GM21367 (cell line): ENCODE results near the gene ZMYM3.
A peak's percentile ranks its signal among the peaks of the same experiment; 100 is the strongest.
"Not testable (repeated sequence)": the region's sequence is repeated elsewhere in the genome, so short reads cannot be mapped to it uniquely, and the experiment has no call there.

Experiments used
- ATAC-seq: cut with Tn5 transposase; IDR thresholded peaks from one replicate; pipeline ENCODE4 v1.9.1; 2021; ENCODE audit not compliant: unreplicated experiment

Gene ZMYM3

GRCh38 chrX:71254092-71254963 lies at the start of gene ZMYM3:
ZMYM3 (minus strand) TSS chrX:71254140; CDS start chrX:71253255, 885 bp downstream.
- peak; percentile 63 for ATAC-seq

- no peak for ATAC-seq
Measured at GRCh38 chrX:71302461-71303213, 48.7 kb upstream of the ZMYM3 start.

GRCh38 chrX:71301195-71301924 lies 47.4 kb upstream of the ZMYM3 start, which contains the start of gene ITGB1BP2:
ITGB1BP2 (plus strand) TSS chrX:71301750; CDS start chrX:71301807, 57 bp downstream.
- ATAC-seq, result no peak

DNA sequence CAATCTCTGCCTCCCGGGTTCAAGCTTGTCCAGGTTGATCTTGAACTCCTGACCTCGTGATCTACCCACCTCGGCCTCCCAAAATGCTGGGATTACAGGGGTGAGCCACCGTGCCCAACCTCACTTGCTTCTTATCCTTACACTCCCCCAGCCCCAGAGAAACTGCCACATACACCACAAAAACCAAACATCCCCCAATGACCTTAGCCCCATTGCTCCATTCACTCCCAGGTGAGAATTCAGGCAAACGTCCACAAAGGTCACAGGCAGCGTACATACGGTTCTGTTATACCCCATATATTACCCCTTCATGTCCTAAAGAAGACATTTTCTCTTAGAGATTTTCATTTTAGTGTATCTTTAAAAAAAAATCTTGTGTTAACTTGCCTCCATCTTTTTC lies 46.6 kb upstream of the ZMYM3 start:
- ATAC-seq, result not testable (repeated sequence)

- not testable (repeated sequence) for ATAC-seq
Measured at GRCh38 chrX:71300064-71300463, 46.1 kb upstream of the ZMYM3 start.

GRCh38 chrX:71298119-71298518 lies 44.2 kb upstream of the ZMYM3 start:
- no peak for ATAC-seq

DNA sequence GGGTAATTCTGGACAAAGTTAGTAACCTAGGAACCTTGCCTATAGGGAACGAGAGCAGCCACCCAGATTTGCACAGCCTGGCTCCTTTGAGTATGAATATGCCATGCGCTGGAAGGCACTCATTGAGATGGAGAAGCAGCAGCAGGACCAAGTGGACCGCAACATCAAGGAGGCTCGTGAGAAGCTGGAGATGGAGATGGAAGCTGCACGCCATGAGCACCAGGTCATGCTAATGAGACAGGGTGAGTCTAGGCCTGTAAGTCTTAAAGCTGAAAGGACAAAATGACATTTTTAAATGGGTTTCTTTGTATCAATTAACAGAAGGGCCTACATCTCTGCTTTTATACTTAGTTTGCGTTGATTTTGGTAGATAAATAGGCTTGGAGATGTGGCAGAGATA lies 42.9 kb upstream of the ZMYM3 start:
- no peak for ATAC-seq

GRCh38 chrX:71292669-71293365 lies 38.9 kb upstream of the ZMYM3 start:
- ATAC-seq, result no peak

- ATAC-seq, result no peak
Measured at GRCh38 chrX:71291381-71291780, 37.4 kb upstream of the ZMYM3 start.

GRCh38 chrX:71285929-71286328 lies 32.0 kb upstream of the ZMYM3 start:
- no peak for ATAC-seq

DNA sequence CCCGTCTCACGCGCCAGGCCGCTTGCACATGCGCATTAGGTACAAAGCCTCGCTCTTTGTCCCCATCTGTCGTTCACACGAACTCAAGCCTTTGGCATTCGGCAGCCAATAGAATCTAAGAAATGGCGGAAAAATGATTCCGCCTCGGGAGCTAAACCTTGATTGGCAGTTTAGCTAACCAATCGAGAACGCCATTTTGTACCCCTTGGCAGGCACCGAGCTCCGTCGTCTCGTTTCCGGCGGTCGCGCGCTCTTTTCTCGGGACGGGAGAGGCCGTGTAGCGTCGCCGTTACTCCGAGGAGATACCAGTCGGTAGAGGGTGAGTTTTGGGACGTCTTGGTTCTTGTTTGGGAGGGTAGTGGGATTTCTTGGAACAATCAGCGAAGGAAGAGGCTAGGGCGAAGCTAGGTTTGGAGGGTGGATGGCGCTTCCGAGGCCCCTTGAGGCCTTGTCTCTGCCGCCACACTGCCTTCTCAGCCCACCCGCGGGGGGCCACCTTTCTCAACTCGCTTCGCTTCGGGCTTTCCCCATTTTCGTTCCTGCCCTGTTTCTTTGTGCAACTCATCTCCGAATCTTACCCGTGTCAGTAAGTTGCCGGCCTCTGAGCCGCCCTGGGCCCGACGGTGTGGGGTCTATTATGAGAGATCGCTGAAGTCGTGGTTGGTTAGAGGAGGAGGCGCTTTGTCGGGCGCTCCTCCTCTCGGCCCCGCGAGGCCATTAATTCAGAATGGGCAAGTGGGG lies 29.6 kb upstream of the ZMYM3 start, which contains the start of gene NONO:
Gene NONO, plus strand, starts transcription at position 233 of the 741 bp plus-strand sequence. CDS start 7,003 bp downstream, outside the sequence.
- peak; percentile 87 for ATAC-seq

DNA sequence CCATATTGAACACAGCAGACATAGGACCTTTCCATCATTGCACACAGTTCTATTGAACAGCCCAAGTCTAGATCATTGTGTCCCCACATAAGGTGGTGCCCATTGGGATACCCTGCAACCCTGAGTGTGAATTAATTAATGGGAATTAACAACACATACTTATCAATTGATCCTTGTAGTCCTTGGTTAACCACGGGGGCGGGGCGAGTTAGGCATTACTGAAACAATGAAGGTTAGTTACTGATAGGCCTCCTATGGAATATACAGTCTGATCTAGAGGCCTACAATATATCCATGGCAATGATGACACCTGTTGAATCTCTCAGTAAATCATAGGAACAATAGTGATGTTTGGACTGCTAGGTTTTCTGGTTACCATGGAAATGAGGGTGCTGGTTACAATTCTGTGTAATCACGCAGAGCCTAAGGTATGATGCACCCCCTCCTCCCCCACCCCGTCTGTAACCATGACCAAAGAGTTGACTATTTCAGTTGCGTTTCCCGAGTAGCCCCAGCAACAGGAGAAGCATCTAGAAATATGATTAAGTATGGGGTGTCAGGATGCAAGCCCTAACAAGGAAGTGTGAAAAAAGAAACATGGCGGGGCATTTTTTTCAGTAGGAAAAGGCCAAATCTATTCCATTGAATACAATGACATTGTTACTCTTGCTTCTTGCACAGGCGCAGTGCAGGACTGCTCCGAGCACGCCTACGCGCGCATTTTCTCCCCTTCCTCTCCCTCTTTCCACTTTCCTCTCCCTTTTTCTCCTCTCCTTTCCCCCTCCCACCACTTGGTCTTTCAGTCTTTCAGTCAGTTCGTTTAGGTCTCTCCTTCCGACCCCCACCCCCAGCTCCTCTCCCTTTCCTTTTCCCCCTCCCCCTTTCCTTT lies 28.8 kb upstream of the ZMYM3 start:
- ATAC-seq, result peak; percentile 21

DNA sequence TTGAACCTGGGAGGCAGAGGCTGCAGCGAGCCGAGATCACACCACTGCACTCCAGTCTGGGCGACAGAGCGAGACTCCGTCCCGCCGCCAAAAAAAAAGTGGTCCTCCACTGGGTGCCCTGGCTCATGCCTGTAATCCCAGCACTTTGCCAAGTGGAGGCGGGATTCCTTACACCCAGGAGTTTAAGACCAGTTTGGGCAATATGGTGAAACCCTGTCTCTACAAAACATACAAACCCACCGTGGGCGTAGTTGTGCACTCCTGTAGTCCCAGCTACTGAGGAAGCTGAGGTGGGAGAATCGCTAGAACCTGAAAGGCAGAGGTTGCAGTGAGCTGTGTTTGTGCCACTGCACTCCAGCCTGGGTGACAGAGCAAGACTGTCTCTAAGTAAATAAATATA lies 27.4 kb upstream of the ZMYM3 start:
- ATAC-seq, result not testable (repeated sequence)

DNA sequence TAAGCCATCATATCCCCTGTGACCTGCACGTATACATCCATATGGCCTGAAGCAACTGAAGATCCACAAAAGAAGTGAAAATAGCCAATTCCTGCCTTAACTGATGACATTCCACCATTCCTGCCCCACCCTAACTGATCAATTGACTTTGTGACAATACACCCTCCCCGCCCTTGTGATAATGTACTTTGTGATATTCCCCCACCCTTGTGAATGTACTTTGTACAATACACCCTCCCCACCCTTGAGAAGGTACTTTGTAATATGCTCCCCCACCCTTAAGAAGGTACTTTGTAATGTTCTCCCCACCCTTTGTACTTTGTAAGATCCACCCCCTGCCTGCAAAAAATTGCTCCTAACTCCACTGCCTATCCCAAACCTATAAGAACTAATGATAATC lies 18.4 kb upstream of the ZMYM3 start:
- not testable (repeated sequence) for ATAC-seq

GRCh38 chrX:71269801-71270395 lies 16.0 kb upstream of the ZMYM3 start:
- ATAC-seq, result no peak

DNA sequence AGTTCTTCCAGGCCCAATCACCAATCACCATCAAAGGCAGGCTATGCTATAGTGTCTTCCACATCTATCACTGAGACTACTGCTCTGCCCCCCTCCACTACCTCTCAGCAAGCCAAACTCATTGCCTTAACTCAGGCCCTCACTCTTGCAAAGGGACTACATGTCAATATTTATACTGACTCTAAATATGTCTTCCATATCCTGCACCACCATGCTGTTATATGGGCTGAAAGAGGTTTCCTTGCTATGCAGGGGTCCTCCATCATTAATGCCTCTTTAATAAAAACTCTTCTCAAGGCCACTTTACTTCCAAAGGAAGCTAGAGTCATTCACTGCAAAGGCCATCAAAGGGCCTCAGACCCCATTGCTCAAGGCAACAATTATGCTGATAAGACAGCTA lies 14.7 kb upstream of the ZMYM3 start:
- ATAC-seq, result not testable (repeated sequence)

- ATAC-seq, result no peak
Measured at GRCh38 chrX:71256856-71257255, 2.9 kb upstream of the ZMYM3 start.

- ATAC-seq, result no peak
Measured at GRCh38 chrX:71256051-71256450, 2.1 kb upstream of the ZMYM3 start.
